ENCODE measurements around the gene KRT34. TPM values are rescaled to one million over a fixed set of nuclear protein-coding genes. Genes with fewer than 3 reads are reported as not detected.
"Not testable (repeated sequence)": the region's sequence is repeated elsewhere in the genome, so short reads cannot be mapped to it uniquely, and the experiment has no call there.

KRT34 gene
- total and polyA plus RNA-seq, 2 donors from 2014 or later, result not detected

DNA sequence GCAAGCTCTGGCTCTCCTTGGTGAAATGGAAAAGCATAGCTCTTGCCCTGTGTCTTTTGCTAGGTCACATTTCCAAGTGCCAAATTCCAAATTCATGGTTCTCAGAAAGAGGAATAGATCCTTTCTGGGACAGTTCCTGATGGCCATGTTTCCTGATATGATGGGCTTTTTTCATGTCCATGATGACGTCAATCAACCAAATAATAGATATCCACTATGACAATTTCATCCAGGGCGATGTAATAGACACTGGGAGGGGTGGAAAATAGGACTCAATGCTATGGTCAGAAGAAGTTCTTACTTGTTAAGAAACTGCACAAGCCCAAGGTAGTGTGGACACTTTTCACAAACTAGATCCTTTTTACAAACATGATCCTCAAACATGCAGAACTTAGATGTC lies 30.9 kb downstream of the KRT34 start:
- Histone ChIP-seq H3K27me3 (ENCODE audit: control insufficient read depth, insufficient read depth, low read length) (no peaks in the 10 kb centered on the region), H3K36me3 (ENCODE audit: control insufficient read depth in 2 of 3, insufficient read depth in 3 of 3, low read length in 3 of 3) (no peaks in the 10 kb centered on the region), H3K4me1 (ENCODE audit: control insufficient read depth in 2 of 3, insufficient read depth in 2 of 3, low read depth in 1 of 3, low read length in 3 of 3) (no peaks in the 10 kb centered on the region), H3K27ac (ENCODE audit: low read depth in 2 of 2, low read length in 2 of 2) (no peak overlapping the region), H3K9ac (ENCODE audit: low read length in 3 of 3) (no peak overlapping the region), H3K9me3 (ENCODE audit: control insufficient read depth in 2 of 3, insufficient read depth in 1 of 3, low read length in 3 of 3) (peaks cover 0 to 3% (median 0%) of the 10 kb centered on the region in 3 donors), H3K4me3 (ENCODE audit: low read length in 3 of 3) (no peak overlapping the region)
- intact Hi-C loops (cut with DNase I), result no loop called here
- no peak for FAIRE-seq
- no peak for DNase-seq
- TF ChIP-seq, protein P1, sequence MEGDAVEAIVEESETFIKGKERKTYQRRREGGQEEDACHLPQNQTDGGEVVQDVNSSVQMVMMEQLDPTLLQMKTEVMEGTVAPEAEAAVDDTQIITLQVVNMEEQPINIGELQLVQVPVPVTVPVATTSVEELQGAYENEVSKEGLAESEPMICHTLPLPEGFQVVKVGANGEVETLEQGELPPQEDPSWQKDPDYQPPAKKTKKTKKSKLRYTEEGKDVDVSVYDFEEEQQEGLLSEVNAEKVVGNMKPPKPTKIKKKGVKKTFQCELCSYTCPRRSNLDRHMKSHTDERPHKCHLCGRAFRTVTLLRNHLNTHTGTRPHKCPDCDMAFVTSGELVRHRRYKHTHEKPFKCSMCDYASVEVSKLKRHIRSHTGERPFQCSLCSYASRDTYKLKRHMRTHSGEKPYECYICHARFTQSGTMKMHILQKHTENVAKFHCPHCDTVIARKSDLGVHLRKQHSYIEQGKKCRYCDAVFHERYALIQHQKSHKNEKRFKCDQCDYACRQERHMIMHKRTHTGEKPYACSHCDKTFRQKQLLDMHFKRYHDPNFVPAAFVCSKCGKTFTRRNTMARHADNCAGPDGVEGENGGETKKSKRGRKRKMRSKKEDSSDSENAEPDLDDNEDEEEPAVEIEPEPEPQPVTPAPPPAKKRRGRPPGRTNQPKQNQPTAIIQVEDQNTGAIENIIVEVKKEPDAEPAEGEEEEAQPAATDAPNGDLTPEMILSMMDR (IDR thresholded peaks at IDR 0.05; ENCODE audit: borderline replicate concordance, extremely low read depth, insufficient read depth), result no peak

DNA sequence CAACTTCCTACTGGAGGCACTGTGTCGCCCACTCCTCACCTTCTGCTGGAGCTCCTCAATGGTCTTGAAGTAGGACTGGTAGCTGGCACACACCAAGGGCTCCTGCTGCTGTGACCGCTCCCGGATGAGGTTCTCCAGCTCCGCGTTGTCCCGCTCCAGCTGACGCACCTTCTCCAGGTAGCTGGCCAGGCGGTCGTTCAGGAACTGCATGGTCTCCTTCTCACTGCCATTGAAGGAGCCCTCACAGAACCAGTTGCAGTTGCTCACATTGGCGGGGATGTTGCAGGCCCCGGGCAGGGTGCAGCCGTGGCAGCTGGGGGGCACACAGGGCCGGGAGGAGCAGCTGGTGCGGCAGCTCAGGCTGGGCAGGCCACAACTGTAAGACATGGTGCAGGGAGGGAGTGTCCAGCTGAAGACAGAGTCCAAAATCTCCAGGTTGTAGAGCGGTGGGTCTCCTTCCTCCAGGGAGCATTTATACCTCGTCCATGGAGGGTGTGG lies 31.7 kb downstream of the KRT34 start, which contains the start of gene KRT33A:
Gene KRT33A (minus strand): TSS at position 448 of the 498 bp plus-strand sequence. CDS start 61 bp downstream, at position 387.
- intact Hi-C loops (cut with DNase I); DNase-seq; H3K27ac ChIP-seq (ENCODE audit: low read depth in 2 of 2, low read length in 2 of 2); H3K9me3 ChIP-seq (ENCODE audit: control insufficient read depth in 2 of 3, insufficient read depth in 1 of 3, low read length in 3 of 3); H3K4me1 ChIP-seq (ENCODE audit: control insufficient read depth in 2 of 3, insufficient read depth in 2 of 3, low read depth in 1 of 3, low read length in 3 of 3); H3K9ac ChIP-seq (ENCODE audit: low read length in 3 of 3); H3K27me3 ChIP-seq (ENCODE audit: control insufficient read depth, insufficient read depth, low read length); H3K36me3 ChIP-seq (ENCODE audit: control insufficient read depth in 2 of 3, insufficient read depth in 3 of 3, low read length in 3 of 3); FAIRE-seq; H3K4me3 ChIP-seq (ENCODE audit: low read length in 3 of 3): not testable (repeated sequence)

DNA sequence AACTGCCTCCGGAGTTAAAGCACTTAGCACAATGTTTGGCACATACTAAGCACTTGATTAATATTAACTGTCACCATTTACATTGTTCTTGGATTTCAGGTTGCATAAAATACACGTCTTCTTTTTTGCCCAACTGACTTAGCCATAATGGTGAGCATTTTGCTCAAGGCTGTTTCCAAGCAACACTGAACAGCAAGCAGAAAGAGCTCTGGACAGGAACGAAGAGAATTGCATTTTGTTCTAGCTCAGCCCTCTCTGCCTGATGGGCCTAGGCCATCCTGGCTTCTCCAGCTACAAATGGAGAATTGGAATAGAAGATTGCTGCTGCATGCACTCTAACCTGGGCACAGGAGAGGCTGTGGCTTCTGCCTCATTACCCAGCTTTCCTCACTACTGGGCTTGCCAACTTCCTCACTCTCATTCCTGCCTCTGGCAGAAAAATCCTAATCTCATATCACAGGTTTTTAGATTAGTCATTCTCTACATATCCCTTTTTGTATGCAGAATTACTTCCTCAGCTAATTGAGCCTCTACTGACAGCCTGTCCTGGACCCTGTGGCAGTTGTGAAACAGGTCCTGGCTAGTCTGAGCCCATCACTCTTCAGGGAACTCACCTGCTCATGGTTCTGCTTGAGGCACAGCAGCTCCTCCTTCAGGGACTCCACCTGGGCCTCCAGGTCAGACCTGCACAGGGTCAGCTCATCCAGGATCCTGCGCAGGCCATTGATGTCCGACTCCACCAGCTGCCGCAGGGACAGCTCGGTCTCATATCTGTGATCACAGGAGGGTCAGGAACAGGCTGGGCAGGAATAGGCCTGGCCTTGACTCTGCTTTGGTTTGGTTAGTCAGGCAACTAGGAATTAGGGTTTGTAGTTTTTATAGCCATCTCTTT lies 34.0 kb downstream of the KRT34 start:
- Histone ChIP-seq H3K9me3 (ENCODE audit: control insufficient read depth in 2 of 3, insufficient read depth in 1 of 3, low read length in 3 of 3) (no peaks in the 10 kb centered on the region), H3K4me1 (ENCODE audit: control insufficient read depth in 2 of 3, insufficient read depth in 2 of 3, low read depth in 1 of 3, low read length in 3 of 3) (no peaks in the 10 kb centered on the region), H3K27me3 (ENCODE audit: control insufficient read depth, insufficient read depth, low read length) (no peaks in the 10 kb centered on the region), H3K27ac (ENCODE audit: low read depth in 2 of 2, low read length in 2 of 2) (no peak overlapping the region), H3K36me3 (ENCODE audit: control insufficient read depth in 2 of 3, insufficient read depth in 3 of 3, low read length in 3 of 3) (no peaks in the 10 kb centered on the region), H3K9ac (ENCODE audit: low read length in 3 of 3) (no peak overlapping the region), H3K4me3 (ENCODE audit: low read length in 3 of 3) (no peak overlapping the region)
- TF ChIP-seq, protein P1 (IDR thresholded peaks at IDR 0.05; ENCODE audit: borderline replicate concordance, extremely low read depth, insufficient read depth), result no peak
- FAIRE-seq, result no peak
- no peak for DNase-seq
- intact Hi-C loops (cut with DNase I), result no loop called here

DNA sequence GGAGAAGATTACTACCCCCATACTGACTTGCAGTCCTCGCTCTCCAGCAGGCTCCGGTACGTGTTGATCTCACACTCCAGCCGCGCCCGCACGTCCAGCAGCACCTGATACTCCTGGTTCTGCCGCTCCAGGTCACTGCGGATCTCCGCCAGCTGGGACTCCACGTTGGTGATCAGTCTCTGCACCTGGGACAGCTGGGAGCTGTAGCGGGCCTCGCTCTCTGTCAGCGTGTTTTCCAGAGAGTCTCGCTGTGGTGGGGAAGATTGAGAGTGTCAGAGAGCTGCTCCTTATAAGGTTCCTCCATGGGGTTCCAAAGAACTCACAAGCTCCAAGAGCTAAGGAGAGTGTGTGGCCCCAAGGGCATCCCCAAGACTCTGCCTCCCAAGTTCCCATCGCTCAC lies 35.7 kb downstream of the KRT34 start:
- H3K9ac ChIP-seq (ENCODE audit: low read length in 3 of 3); DNase-seq; H3K4me3 ChIP-seq (ENCODE audit: low read length in 3 of 3); H3K27me3 ChIP-seq (ENCODE audit: control insufficient read depth, insufficient read depth, low read length); intact Hi-C loops (cut with DNase I); H3K4me1 ChIP-seq (ENCODE audit: control insufficient read depth in 2 of 3, insufficient read depth in 2 of 3, low read depth in 1 of 3, low read length in 3 of 3); H3K36me3 ChIP-seq (ENCODE audit: control insufficient read depth in 2 of 3, insufficient read depth in 3 of 3, low read length in 3 of 3); H3K27ac ChIP-seq (ENCODE audit: low read depth in 2 of 2, low read length in 2 of 2); H3K9me3 ChIP-seq (ENCODE audit: control insufficient read depth in 2 of 3, insufficient read depth in 1 of 3, low read length in 3 of 3); FAIRE-seq: not testable (repeated sequence)

Measured in kidney (tissue), 14 donors.